ENCODE data around the gene MRPL24. TPM values are rescaled to one million over a fixed set of nuclear protein-coding genes. Genes with fewer than 3 reads are reported as not detected.

Gene MRPL24
- total RNA-seq, 1 experiment from 2014 or later, result 27.3 TPM

GRCh38 chr1:156750711-156751450 lies 10.0 kb upstream of the MRPL24 start:
- Histone ChIP-seq H3K23ac (ENCODE audit: insufficient read length, low read depth, low read length) (no peak overlapping the region), H4K91ac (ENCODE audit: insufficient read length, low read depth, low read length) (no peak overlapping the region), H2BK20ac (ENCODE audit: low read depth, low read length, poor library complexity, severe bottlenecking) (no peak overlapping the region), H3K4me1 (ENCODE audit: insufficient read depth, low read length) (peaks cover 25% of the 10 kb centered on the region), H4K5ac (ENCODE audit: insufficient read length, low read depth, low read length) (no peak overlapping the region), H2AFZ (ENCODE audit: low read length) (no peak overlapping the region), H2BK12ac (ENCODE audit: insufficient read length, low read depth, low read length) (no peak overlapping the region), H2BK15ac (ENCODE audit: low read depth, low read length) (no peak overlapping the region; the same call in 1 of the 2 replicates), H3K27me3 (ENCODE audit: insufficient read depth, low read length) (no peaks in the 10 kb centered on the region), H3K23me2 (ENCODE audit: insufficient read length, low read depth, low read length, poor library complexity, severe bottlenecking) (peaks cover 23% of the 10 kb centered on the region), H4K8ac (replicated peaks; ENCODE audit: insufficient read length, low read depth, low read length) (no peak overlapping the region), H3K4me2 (ENCODE audit: insufficient read depth, insufficient read length, low read length) (peak overlapping the region; percentile 73), H3K4ac (ENCODE audit: low read depth, low read length) (no peak overlapping the region; the same call in 1 of the 2 replicates), H3K9me3 (ENCODE audit: control insufficient read depth, low read depth, low read length) (no peaks in the 10 kb centered on the region), H2AK5ac (ENCODE audit: insufficient read length, low read length) (no peak overlapping the region), H3K79me2 (ENCODE audit: insufficient read depth, low read length) (peaks cover 27% of the 10 kb centered on the region; the same call in 1 of the 2 replicates), H3T11ph (ENCODE audit: low read length) (no peak overlapping the region), H3K14ac (ENCODE audit: insufficient read depth, low read length) (peak overlapping the region; percentile 93), H3K56ac (ENCODE audit: insufficient read length, low read depth, low read length) (no peak overlapping the region), H3K27ac (ENCODE audit: insufficient read length, low read depth, low read length) (no peak overlapping the region), H3K18ac (ENCODE audit: insufficient read length, low read depth, low read length) (peak overlapping the region; percentile 86), H2BK120ac (ENCODE audit: low read depth, low read length, poor library complexity, severe bottlenecking) (peak overlapping the region; percentile 51), H3K79me1 (ENCODE audit: insufficient read depth, low read depth, low read length, poor library complexity, severe bottlenecking) (no peaks in the 10 kb centered on the region), H3K9ac (ENCODE audit: extremely low read depth, insufficient read length, low read length) (peak overlapping the region; percentile 85), H2BK5ac (ENCODE audit: insufficient read length, low read length) (no peak overlapping the region), H4K20me1 (ENCODE audit: control insufficient read depth, insufficient read depth, insufficient read length) (no peaks in the 10 kb centered on the region)
- no CpG with 5 or more reads among the region's 64 CpGs for WGBS (ENCODE audit: extremely low coverage, insufficient read length, low lambda C conversion rate)
- no peak; the same call in 2 of the 3 replicates for TF ChIP-seq CTCF (conservative IDR thresholded peaks at IDR 0.05)
- Mint-ChIP-seq H3K4me3 (peak overlapping the region; percentile 91 to 94), H3K4me1 (peaks cover 46 to 49% of the 10 kb centered on the region in 2 experiments), H3K9me3 (no peaks in the 10 kb centered on the region), H3K27ac (peak overlapping the region; percentile 88 to 98 (median 96)), H3K36me3 (ENCODE audit: insufficient read depth in 1 of 3, low read depth in 3 of 3) (peaks cover 2 to 12% (median 11%) of the 10 kb centered on the region in 3 experiments), H3K27me3 (ENCODE audit: low read depth) (no peaks in the 10 kb centered on the region)
- DNase-seq, result no peak
